ENCODE measurements around the gene ZNF165. TPM values are rescaled to one million over a fixed set of nuclear protein-coding genes. Genes with fewer than 3 reads are reported as not detected.

Gene ZNF165
- total and polyA plus RNA-seq, 2 of the 13 experiments (the other 11 are each of a cell fraction or from before 2014, with no cell fraction given): 0.58 to 8.6 TPM

DNA sequence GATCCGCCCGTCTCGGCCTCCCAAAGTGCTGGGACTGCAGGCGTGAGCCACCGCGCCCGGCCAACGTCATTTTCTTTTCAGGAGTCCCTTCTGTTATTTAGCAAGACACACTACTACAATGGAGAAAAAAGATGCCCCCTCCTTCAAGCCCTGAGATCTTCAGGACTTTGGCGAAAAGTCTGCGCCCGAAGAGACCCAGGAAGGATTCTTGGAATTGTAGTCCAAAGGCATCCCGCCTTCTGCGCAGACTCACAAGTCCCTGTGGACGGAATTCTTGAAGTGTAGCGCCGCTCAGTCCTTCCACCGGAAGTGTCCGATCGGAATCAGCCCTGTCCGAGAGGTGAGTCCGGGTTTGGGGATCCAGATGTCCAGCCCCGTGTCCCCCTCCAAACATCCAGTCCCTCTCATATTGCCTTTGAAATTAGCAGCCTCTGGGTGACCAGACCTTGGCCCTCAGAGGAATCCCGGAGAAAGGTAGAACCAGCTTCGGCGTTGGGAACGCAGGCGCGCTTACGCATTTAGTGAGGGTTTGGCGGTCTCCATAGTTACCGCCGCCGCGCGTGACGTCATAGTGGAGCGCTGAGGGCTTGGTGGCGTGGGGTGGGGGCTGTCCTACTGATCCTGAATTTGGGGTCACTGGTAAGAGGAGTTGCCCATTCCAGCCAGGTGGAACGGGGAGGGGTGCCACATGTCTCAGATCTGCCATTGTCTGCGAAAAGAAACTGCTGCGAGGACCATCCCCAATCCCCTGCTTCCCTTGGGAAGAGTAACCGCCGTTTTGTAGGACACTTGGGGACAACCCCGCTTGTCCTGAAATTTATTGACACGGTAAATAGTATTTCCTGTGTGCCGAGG lies 490 bp downstream of the ZNF165 start (continued):
- peak; percentile 87 for TF ChIP-seq NR2C2 (CRISPR knock-in tag; IDR thresholded peaks at IDR 0.05; ENCODE audit: borderline replicate concordance)
- TF ChIP-seq KLF6 (CRISPR knock-in tag; IDR thresholded peaks at IDR 0.05): peak; percentile 92
- peak; percentile 35; the same call in 1 of the 2 replicates for TF ChIP-seq RBAK (CRISPR knock-in tag; IDR thresholded peaks at IDR 0.05)
- TF ChIP-seq, protein P1, sequence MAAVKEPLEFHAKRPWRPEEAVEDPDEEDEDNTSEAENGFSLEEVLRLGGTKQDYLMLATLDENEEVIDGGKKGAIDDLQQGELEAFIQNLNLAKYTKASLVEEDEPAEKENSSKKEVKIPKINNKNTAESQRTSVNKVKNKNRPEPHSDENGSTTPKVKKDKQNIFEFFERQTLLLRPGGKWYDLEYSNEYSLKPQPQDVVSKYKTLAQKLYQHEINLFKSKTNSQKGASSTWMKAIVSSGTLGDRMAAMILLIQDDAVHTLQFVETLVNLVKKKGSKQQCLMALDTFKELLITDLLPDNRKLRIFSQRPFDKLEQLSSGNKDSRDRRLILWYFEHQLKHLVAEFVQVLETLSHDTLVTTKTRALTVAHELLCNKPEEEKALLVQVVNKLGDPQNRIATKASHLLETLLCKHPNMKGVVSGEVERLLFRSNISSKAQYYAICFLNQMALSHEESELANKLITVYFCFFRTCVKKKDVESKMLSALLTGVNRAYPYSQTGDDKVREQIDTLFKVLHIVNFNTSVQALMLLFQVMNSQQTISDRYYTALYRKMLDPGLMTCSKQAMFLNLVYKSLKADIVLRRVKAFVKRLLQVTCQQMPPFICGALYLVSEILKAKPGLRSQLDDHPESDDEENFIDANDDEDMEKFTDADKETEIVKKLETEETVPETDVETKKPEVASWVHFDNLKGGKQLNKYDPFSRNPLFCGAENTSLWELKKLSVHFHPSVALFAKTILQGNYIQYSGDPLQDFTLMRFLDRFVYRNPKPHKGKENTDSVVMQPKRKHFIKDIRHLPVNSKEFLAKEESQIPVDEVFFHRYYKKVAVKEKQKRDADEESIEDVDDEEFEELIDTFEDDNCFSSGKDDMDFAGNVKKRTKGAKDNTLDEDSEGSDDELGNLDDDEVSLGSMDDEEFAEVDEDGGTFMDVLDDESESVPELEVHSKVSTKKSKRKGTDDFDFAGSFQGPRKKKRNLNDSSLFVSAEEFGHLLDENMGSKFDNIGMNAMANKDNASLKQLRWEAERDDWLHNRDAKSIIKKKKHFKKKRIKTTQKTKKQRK (IDR thresholded peaks at IDR 0.05; ENCODE audit: low read length): no peak
- TF ChIP-seq ZNF564 (CRISPR knock-in tag; IDR thresholded peaks at IDR 0.05): peak; percentile 25; the same call in 1 of the 2 replicates
- TF ChIP-seq NCOA5 (CRISPR knock-in tag; IDR thresholded peaks at IDR 0.05): 0 out of 2 replicates have a peak, but pooled peaks have one; percentile 45
- peak; percentile 90 for TF ChIP-seq SP4 (CRISPR knock-in tag; IDR thresholded peaks at IDR 0.05)
- TF ChIP-seq, protein P2, sequence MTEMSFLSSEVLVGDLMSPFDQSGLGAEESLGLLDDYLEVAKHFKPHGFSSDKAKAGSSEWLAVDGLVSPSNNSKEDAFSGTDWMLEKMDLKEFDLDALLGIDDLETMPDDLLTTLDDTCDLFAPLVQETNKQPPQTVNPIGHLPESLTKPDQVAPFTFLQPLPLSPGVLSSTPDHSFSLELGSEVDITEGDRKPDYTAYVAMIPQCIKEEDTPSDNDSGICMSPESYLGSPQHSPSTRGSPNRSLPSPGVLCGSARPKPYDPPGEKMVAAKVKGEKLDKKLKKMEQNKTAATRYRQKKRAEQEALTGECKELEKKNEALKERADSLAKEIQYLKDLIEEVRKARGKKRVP (CRISPR knock-in tag; IDR thresholded peaks at IDR 0.05): peak in 1 of 2 experiments; percentile 76; a peak in 1 of 4 replicates
- peak; percentile 86; the same call in 1 of the 2 replicates for TF ChIP-seq RFXAP (CRISPR knock-in tag; IDR thresholded peaks at IDR 0.05; ENCODE audit: borderline replicate concordance)
- TF ChIP-seq MAFK (conservative IDR thresholded peaks at IDR 0.05 in 1 of 2, IDR thresholded peaks at IDR 0.05 in 1 of 2; ENCODE audit: low read length in 2 of 2): no peak
- 0 out of 2 replicates have a peak, but pooled peaks have one; percentile 4 for TF ChIP-seq SMC3 (IDR thresholded peaks at IDR 0.05; ENCODE audit: low read length)
- TF ChIP-seq, protein P3, sequence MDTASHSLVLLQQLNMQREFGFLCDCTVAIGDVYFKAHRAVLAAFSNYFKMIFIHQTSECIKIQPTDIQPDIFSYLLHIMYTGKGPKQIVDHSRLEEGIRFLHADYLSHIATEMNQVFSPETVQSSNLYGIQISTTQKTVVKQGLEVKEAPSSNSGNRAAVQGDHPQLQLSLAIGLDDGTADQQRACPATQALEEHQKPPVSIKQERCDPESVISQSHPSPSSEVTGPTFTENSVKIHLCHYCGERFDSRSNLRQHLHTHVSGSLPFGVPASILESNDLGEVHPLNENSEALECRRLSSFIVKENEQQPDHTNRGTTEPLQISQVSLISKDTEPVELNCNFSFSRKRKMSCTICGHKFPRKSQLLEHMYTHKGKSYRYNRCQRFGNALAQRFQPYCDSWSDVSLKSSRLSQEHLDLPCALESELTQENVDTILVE (CRISPR knock-in tag; IDR thresholded peaks at IDR 0.05): peak; percentile 95
- TF ChIP-seq, protein P4, sequence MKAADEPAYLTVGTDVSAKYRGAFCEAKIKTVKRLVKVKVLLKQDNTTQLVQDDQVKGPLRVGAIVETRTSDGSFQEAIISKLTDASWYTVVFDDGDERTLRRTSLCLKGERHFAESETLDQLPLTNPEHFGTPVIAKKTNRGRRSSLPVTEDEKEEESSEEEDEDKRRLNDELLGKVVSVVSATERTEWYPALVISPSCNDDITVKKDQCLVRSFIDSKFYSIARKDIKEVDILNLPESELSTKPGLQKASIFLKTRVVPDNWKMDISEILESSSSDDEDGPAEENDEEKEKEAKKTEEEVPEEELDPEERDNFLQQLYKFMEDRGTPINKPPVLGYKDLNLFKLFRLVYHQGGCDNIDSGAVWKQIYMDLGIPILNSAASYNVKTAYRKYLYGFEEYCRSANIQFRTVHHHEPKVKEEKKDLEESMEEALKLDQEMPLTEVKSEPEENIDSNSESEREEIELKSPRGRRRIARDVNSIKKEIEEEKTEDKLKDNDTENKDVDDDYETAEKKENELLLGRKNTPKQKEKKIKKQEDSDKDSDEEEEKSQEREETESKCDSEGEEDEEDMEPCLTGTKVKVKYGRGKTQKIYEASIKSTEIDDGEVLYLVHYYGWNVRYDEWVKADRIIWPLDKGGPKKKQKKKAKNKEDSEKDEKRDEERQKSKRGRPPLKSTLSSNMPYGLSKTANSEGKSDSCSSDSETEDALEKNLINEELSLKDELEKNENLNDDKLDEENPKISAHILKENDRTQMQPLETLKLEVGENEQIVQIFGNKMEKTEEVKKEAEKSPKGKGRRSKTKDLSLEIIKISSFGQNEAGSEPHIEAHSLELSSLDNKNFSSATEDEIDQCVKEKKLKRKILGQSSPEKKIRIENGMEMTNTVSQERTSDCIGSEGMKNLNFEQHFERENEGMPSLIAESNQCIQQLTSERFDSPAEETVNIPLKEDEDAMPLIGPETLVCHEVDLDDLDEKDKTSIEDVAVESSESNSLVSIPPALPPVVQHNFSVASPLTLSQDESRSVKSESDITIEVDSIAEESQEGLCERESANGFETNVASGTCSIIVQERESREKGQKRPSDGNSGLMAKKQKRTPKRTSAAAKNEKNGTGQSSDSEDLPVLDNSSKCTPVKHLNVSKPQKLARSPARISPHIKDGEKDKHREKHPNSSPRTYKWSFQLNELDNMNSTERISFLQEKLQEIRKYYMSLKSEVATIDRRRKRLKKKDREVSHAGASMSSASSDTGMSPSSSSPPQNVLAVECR (CRISPR knock-in tag; IDR thresholded peaks at IDR 0.05; ENCODE audit: borderline replicate concordance): peak; percentile 98
- peak; percentile 91 for TF ChIP-seq ELF1 (CRISPR knock-in tag; IDR thresholded peaks at IDR 0.05)
- TF ChIP-seq HIVEP1 (CRISPR knock-in tag; IDR thresholded peaks at IDR 0.05): peak; percentile 86
- peak; percentile 70; the same call in 1 of the 2 replicates for TF ChIP-seq ZSCAN12 (CRISPR knock-in tag; IDR thresholded peaks at IDR 0.05)
- TF ChIP-seq, protein P5, sequence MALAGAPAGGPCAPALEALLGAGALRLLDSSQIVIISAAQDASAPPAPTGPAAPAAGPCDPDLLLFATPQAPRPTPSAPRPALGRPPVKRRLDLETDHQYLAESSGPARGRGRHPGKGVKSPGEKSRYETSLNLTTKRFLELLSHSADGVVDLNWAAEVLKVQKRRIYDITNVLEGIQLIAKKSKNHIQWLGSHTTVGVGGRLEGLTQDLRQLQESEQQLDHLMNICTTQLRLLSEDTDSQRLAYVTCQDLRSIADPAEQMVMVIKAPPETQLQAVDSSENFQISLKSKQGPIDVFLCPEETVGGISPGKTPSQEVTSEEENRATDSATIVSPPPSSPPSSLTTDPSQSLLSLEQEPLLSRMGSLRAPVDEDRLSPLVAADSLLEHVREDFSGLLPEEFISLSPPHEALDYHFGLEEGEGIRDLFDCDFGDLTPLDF (CRISPR knock-in tag; IDR thresholded peaks at IDR 0.05): peak; percentile 73

Data from HepG2 (cell line).